ENCODE results near the gene SIGLEC15.

GRCh38 chr18:45843019-45843418 lies 17.5 kb downstream of the SIGLEC15 start:
- TF ChIP-seq CTCF (IDR thresholded peaks at IDR 0.05) (no peak), POLR2A (IDR thresholded peaks at IDR 0.05) (no peak)
